ENCODE data around the gene ARID3A.

Gene ARID3A

DNA sequence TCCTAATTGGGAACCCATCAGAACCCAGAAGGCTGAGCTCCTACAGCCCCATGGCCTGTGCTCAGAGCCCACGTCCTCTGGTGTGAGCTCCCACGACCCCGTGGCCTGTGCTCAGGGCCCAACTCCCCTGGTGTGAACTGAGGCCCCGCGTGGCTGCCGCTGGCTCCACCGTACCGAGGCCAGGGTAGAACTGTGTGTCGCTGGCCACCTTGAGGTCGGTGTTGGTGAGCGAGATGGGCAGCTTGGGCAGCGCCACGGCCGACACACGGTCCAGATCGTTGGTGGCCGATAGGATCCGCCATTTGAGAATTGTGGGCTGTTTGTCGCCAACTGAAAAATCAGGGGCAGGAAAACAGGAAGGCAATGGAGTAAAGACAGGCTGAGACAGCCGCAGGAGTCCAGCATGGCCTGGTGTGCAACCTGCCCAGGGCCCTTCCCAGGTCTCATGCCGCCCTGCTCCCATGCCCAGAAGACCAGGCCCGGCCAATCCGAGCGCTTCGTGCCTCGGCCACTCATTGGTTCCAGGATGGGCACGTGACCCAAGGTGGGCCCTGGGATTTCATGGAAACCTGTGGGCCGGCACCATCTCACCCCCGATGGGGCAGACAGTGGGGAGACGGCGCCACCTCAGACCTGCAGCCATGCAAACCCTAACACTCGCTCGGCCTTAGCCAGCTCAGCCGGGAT is 44.3 kb upstream of the ARID3A start:
- Histone ChIP-seq H3K9me3 (ENCODE audit: insufficient read depth, low read length) (peaks cover 6% of the 10 kb centered on the region; the same call in 1 of the 2 replicates), H3K27me3 (ENCODE audit: insufficient read depth, insufficient read length) (no peaks in the 10 kb centered on the region), H3K4me3 (ENCODE audit: insufficient read length, low read depth) (no peak overlapping the region), H3K9ac (ENCODE audit: insufficient read length, low read depth) (no peak overlapping the region), H3K4me1 (ENCODE audit: insufficient read depth, insufficient read length) (peaks cover 7% of the 10 kb centered on the region), H3K36me3 (ENCODE audit: insufficient read depth, insufficient read length, low read length) (peaks cover 76% of the 10 kb centered on the region)
- no peak for DNase-seq (ENCODE audit: low read depth, low spot score)
- TF ChIP-seq SUZ12 (IDR thresholded peaks at IDR 0.05; ENCODE audit: extremely low read depth, insufficient read depth, insufficient read length): no peak
- TF ChIP-seq ZNF274 (IDR thresholded peaks at IDR 0.05; ENCODE audit: low read depth, low read length): no peak
- TF ChIP-seq YY1 (IDR thresholded peaks at IDR 0.05; ENCODE audit: insufficient read depth, insufficient read length): no peak

DNA sequence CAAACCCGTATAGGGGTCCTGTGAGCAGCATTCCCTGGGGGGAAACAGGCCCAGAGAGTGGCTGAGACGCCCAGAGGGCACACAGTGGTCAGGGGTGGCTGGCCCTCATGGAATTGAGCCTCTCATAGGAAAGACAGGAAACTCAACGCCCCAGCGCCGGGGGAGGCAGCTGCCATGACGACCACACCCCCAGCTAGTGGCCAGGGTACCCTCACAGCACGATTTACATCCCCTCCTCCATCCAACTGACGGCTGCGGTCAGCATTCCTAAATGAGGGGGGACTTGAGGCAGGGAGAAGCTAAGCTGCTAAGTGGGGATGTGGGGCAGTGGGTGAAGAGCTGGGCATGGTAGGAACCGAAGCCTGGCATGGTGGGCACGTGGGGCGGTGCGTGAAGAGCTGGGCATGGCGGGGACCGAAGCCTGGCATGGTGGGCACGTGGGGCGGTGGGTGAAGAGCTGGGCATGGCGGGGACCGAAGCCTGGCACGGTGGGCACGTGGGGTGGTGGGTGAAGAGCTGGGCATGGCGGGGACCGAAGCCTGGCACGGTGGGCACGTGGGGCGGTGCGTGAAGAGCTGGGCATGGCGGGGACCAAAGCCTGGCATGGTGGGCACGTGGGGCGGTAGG is 42.9 kb upstream of the ARID3A start:
- Histone ChIP-seq H3K27me3 (ENCODE audit: insufficient read depth, insufficient read length) (no peaks in the 10 kb centered on the region), H3K36me3 (ENCODE audit: insufficient read depth, insufficient read length, low read length) (peaks cover 82% of the 10 kb centered on the region), H3K9me3 (ENCODE audit: insufficient read depth, low read length) (peaks cover 6% of the 10 kb centered on the region; the same call in 1 of the 2 replicates), H3K4me3 (ENCODE audit: insufficient read length, low read depth) (no peak overlapping the region), H3K4me1 (ENCODE audit: insufficient read depth, insufficient read length) (peaks cover 7% of the 10 kb centered on the region), H3K9ac (ENCODE audit: insufficient read length, low read depth) (no peak overlapping the region)
- TF ChIP-seq SUZ12 (IDR thresholded peaks at IDR 0.05; ENCODE audit: extremely low read depth, insufficient read depth, insufficient read length): no peak
- no peak for TF ChIP-seq ZNF274 (IDR thresholded peaks at IDR 0.05; ENCODE audit: low read depth, low read length)
- TF ChIP-seq YY1 (IDR thresholded peaks at IDR 0.05; ENCODE audit: insufficient read depth, insufficient read length): no peak
- DNase-seq (ENCODE audit: low read depth, low spot score): no peak

- Histone ChIP-seq H3K4me1 (ENCODE audit: insufficient read depth, insufficient read length) (peaks cover 7% of the 10 kb centered on the region), H3K9me3 (ENCODE audit: insufficient read depth, low read length) (peaks cover 6% of the 10 kb centered on the region; the same call in 1 of the 2 replicates), H3K4me3 (ENCODE audit: insufficient read length, low read depth) (no peak overlapping the region), H3K9ac (ENCODE audit: insufficient read length, low read depth) (no peak overlapping the region), H3K27me3 (ENCODE audit: insufficient read depth, insufficient read length) (no peaks in the 10 kb centered on the region), H3K36me3 (ENCODE audit: insufficient read depth, insufficient read length, low read length) (peaks cover 88% of the 10 kb centered on the region)
- no peak for DNase-seq (ENCODE audit: low read depth, low spot score)
- TF ChIP-seq SUZ12 (IDR thresholded peaks at IDR 0.05; ENCODE audit: extremely low read depth, insufficient read depth, insufficient read length) (no peak), ZNF274 (IDR thresholded peaks at IDR 0.05; ENCODE audit: low read depth, low read length) (no peak), YY1 (IDR thresholded peaks at IDR 0.05; ENCODE audit: insufficient read depth, insufficient read length) (no peak)
Measured at GRCh38 chr19:883661-884211, 42.1 kb upstream of the ARID3A start.

- Histone ChIP-seq H3K27me3 (ENCODE audit: insufficient read depth, insufficient read length) (no peaks in the 10 kb centered on the region), H3K4me3 (ENCODE audit: insufficient read length, low read depth) (no peak overlapping the region), H3K9me3 (ENCODE audit: insufficient read depth, low read length) (peaks cover 6% of the 10 kb centered on the region; the same call in 1 of the 2 replicates), H3K9ac (ENCODE audit: insufficient read length, low read depth) (peak overlapping the region; percentile 42), H3K4me1 (ENCODE audit: insufficient read depth, insufficient read length) (peaks cover 7% of the 10 kb centered on the region), H3K36me3 (ENCODE audit: insufficient read depth, insufficient read length, low read length) (peaks cover 91% of the 10 kb centered on the region)
- no peak for DNase-seq (ENCODE audit: low read depth, low spot score)
- no peak for TF ChIP-seq ZNF274 (IDR thresholded peaks at IDR 0.05; ENCODE audit: low read depth, low read length)
- no peak for TF ChIP-seq SUZ12 (IDR thresholded peaks at IDR 0.05; ENCODE audit: extremely low read depth, insufficient read depth, insufficient read length)
- no peak for TF ChIP-seq YY1 (IDR thresholded peaks at IDR 0.05; ENCODE audit: insufficient read depth, insufficient read length)
Measured at GRCh38 chr19:884420-885211, 41.2 kb upstream of the ARID3A start.

GRCh38 chr19:885536-886224 is 40.2 kb upstream of the ARID3A start:
- Histone ChIP-seq H3K27me3 (ENCODE audit: insufficient read depth, insufficient read length) (no peaks in the 10 kb centered on the region), H3K36me3 (ENCODE audit: insufficient read depth, insufficient read length, low read length) (peaks cover 96% of the 10 kb centered on the region), H3K9me3 (ENCODE audit: insufficient read depth, low read length) (peaks cover 6% of the 10 kb centered on the region; the same call in 1 of the 2 replicates), H3K9ac (ENCODE audit: insufficient read length, low read depth) (no peak overlapping the region), H3K4me1 (ENCODE audit: insufficient read depth, insufficient read length) (peaks cover 7% of the 10 kb centered on the region), H3K4me3 (ENCODE audit: insufficient read length, low read depth) (no peak overlapping the region)
- no peak for DNase-seq (ENCODE audit: low read depth, low spot score)
- no peak for TF ChIP-seq YY1 (IDR thresholded peaks at IDR 0.05; ENCODE audit: insufficient read depth, insufficient read length)
- no peak for TF ChIP-seq SUZ12 (IDR thresholded peaks at IDR 0.05; ENCODE audit: extremely low read depth, insufficient read depth, insufficient read length)
- no peak for TF ChIP-seq ZNF274 (IDR thresholded peaks at IDR 0.05; ENCODE audit: low read depth, low read length)

GRCh38 chr19:887072-887471 is 38.8 kb upstream of the ARID3A start:
- Histone ChIP-seq H3K36me3 (ENCODE audit: insufficient read depth, insufficient read length, low read length) (peaks cover 87% of the 10 kb centered on the region), H3K4me3 (ENCODE audit: insufficient read length, low read depth) (no peak overlapping the region), H3K9me3 (ENCODE audit: insufficient read depth, low read length) (no peaks in the 10 kb centered on the region), H3K4me1 (ENCODE audit: insufficient read depth, insufficient read length) (peaks cover 7% of the 10 kb centered on the region), H3K9ac (ENCODE audit: insufficient read length, low read depth) (no peak overlapping the region), H3K27me3 (ENCODE audit: insufficient read depth, insufficient read length) (no peaks in the 10 kb centered on the region)
- DNase-seq (ENCODE audit: low read depth, low spot score): no peak
- TF ChIP-seq ZNF274 (IDR thresholded peaks at IDR 0.05; ENCODE audit: low read depth, low read length) (no peak), SUZ12 (IDR thresholded peaks at IDR 0.05; ENCODE audit: extremely low read depth, insufficient read depth, insufficient read length) (no peak), YY1 (IDR thresholded peaks at IDR 0.05; ENCODE audit: insufficient read depth, insufficient read length) (no peak)
